Measurements from ENCODE around the gene FAM193B.
A peak's percentile ranks its signal among the peaks of the same experiment; 100 is the strongest.

Gene FAM193B

DNA sequence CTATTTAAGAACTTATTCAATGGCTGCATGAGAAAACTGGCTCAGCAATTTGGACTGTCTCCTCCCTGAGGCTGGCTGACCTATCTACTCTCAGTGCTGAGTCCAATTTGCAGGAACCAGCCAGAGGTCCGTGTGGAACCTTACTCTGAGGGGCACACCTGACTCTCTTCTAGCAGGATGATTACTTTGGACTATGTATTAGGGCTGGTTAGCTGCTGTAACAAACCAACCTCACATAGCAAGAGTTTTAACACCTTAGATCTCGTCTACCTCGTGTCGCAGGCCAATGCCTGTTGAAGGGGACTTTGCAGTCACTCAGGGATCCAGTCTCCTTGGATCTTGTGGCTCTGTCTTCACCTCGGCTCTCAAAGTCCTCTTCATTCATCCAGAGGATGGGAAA, 3.4 kb upstream of the FAM193B start:
- TF ChIP-seq, protein P1, sequence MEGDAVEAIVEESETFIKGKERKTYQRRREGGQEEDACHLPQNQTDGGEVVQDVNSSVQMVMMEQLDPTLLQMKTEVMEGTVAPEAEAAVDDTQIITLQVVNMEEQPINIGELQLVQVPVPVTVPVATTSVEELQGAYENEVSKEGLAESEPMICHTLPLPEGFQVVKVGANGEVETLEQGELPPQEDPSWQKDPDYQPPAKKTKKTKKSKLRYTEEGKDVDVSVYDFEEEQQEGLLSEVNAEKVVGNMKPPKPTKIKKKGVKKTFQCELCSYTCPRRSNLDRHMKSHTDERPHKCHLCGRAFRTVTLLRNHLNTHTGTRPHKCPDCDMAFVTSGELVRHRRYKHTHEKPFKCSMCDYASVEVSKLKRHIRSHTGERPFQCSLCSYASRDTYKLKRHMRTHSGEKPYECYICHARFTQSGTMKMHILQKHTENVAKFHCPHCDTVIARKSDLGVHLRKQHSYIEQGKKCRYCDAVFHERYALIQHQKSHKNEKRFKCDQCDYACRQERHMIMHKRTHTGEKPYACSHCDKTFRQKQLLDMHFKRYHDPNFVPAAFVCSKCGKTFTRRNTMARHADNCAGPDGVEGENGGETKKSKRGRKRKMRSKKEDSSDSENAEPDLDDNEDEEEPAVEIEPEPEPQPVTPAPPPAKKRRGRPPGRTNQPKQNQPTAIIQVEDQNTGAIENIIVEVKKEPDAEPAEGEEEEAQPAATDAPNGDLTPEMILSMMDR (IDR thresholded peaks at IDR 0.05; ENCODE audit: low read depth, low read length, missing control alignments) = no peak
- in situ Hi-C loops (cut with HindIII; ENCODE audit: low pct_ligation_motif_present, low sequenced_read_pairs) = no loop called here
- no peak overlapping the region for H3K27ac ChIP-seq
- H3K27me3 ChIP-seq (replicated peaks) = no peaks in the 10 kb centered on the region
- no peaks in the 10 kb centered on the region for H3K36me3 ChIP-seq (replicated peaks)
- no peak overlapping the region for H3K4me3 ChIP-seq (ENCODE audit: low read depth, low read length)
- DNase-seq = no peak

DNA sequence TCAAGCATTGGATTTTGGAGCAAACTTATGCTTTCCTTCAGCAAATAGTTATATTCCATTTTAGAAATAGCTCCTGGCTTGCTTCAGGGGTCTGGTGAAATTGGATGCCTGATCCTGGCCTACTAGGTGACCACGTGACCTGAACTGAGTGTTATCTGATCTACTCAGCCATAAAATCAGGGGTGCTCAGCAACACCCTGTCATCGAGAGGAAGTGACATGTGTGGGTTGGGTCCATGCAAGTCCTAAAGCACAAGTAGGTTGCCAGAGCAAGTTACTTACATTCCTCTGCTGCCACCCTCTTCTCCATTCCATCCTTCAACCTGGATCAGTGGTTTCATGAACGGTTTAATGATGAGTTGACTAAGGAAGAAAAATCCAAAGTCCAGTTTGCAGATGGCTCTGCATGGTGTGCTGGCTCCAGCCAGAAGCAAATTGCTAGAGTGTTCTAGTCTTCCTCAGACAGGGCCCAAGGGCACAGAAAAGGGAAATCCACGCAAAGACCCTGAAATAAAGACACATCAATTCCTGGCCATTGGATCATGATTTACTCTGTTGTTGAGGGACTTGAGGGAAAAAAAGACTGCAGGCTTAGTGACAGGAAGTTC, 2.8 kb upstream of the FAM193B start:
- Histone ChIP-seq H3K27me3 (replicated peaks) (no peaks in the 10 kb centered on the region), H3K27ac (no peak overlapping the region), H3K4me3 (ENCODE audit: low read depth, low read length) (no peak overlapping the region), H3K36me3 (replicated peaks) (no peaks in the 10 kb centered on the region)
- in situ Hi-C loops (cut with HindIII; ENCODE audit: low pct_ligation_motif_present, low sequenced_read_pairs) = no loop called here
- no peak for DNase-seq
- TF ChIP-seq, protein P1 (IDR thresholded peaks at IDR 0.05; ENCODE audit: low read depth, low read length, missing control alignments) = no peak

DNA sequence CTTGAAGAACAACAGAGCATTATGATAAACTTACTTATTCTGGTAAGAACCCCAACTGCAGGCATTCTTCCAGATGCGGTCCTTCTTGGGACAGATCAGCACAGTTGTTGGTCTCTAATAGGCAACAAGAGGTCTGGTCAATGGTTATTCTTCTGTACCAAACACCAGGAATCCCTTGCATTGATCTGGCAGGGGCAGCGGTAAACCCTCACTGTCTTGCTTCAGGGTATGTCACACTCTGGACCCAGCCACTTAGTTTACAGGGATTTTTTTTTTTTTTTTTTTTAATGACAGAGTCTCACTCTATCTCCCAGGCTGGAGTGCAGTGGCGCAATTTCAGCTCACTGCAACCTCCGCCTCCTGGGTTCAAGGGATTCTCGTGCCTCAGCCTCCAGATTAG, 1.3 kb upstream of the FAM193B start:
- H3K27me3 ChIP-seq (replicated peaks) = no peaks in the 10 kb centered on the region
- in situ Hi-C loops (cut with HindIII; ENCODE audit: low pct_ligation_motif_present, low sequenced_read_pairs) = no loop called here
- no peak overlapping the region for H3K27ac ChIP-seq
- no peak overlapping the region for H3K4me3 ChIP-seq (ENCODE audit: low read depth, low read length)
- TF ChIP-seq, protein P1 (IDR thresholded peaks at IDR 0.05; ENCODE audit: low read depth, low read length, missing control alignments) = no peak
- peaks cover 3% of the 10 kb centered on the region for H3K36me3 ChIP-seq (replicated peaks)
- no peak for DNase-seq

DNA sequence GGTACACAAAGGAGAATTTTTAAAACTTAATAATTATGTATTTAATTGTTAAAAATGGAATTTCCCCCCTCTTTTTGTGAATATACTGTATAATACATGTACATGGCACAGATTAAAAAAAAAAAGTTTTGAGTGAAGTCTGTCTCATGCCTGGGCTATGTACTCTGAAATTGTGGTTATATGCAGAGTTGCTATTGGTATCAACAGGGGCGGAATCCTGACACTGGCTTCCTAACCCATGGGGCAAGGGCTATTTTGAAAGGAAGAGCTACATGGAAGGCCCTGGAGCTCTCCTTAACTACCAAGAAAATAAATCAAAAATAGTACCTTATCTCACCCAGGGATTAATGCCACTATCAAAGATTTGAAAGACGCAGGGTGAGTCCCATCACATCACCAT, 865 bp upstream of the FAM193B start:
- no peak overlapping the region for H3K4me3 ChIP-seq (ENCODE audit: low read depth, low read length)
- H3K36me3 ChIP-seq (replicated peaks) = peaks cover 3% of the 10 kb centered on the region
- no peak for DNase-seq
- no peaks in the 10 kb centered on the region for H3K27me3 ChIP-seq (replicated peaks)
- no peak overlapping the region for H3K27ac ChIP-seq
- in situ Hi-C loops (cut with HindIII; ENCODE audit: low pct_ligation_motif_present, low sequenced_read_pairs) = no loop called here
- TF ChIP-seq, protein P1 (IDR thresholded peaks at IDR 0.05; ENCODE audit: low read depth, low read length, missing control alignments) = no peak

DNA sequence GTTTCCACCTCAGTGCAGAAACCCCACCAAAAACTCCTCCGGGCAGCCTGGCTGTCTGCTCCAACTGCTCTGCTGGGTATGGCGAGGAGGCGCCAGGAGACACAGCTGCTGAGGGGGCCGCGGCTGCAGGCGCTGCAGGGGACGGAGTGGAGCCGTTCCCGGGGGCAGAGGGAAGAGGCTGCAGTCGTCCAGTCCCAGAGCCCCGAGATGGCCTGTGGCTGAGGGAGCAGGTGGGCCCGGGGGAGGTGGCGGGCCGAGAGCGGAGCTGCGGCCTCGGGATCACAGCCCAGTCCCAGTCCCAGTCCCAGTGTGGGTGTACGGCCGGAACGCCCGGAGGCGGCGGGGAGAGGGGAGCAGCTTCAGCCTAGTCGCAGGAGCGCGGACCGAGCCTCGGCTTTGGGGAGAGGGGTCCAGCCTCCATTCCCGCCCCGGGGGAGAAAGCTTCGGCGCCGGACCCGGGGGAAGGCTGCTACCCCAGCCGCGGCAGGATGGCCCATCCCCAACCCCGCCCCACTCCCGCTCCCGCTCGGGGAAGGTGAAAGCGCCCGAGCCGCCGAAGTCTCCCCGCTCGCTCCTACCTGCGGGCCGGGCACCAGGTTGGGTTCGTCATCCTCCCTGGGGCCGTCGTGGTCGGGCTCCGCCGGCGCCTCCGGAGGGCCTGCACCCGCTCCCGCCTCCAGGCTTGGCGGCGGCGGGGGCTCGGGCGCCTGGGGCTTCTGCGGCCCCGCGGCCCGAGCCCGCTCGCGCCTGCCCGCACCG, 513 bp downstream of the FAM193B start:
- in situ Hi-C loops (cut with HindIII; ENCODE audit: low pct_ligation_motif_present, low sequenced_read_pairs) = no loop called here
- TF ChIP-seq, protein P1 (IDR thresholded peaks at IDR 0.05; ENCODE audit: low read depth, low read length, missing control alignments) = no peak
- H3K36me3 ChIP-seq (replicated peaks) = peaks cover 3% of the 10 kb centered on the region
- H3K4me3 ChIP-seq (ENCODE audit: low read depth, low read length) = peak overlapping the region; percentile 85
- no peaks in the 10 kb centered on the region for H3K27me3 ChIP-seq (replicated peaks)
- no peak for DNase-seq
- peak overlapping the region; percentile 15 for H3K27ac ChIP-seq

All from brain microvascular endothelial cell (primary cell).